NOMO-1 treated with dmso at 0.1 percent for 144 hours (cell line): ENCODE results near the gene CAMTA2.
A peak's percentile ranks its signal among the peaks of the same experiment; 100 is the strongest.
"Not testable (repeated sequence)": the region's sequence is repeated elsewhere in the genome, so short reads cannot be mapped to it uniquely, and the experiment has no call there.

Source experiments
- DNase-seq: peaks from one replicate; lab custom pipeline; 2025; ENCODE audit not compliant: unreplicated experiment; lab: John Stamatoyannopoulos, UW

Gene CAMTA2

DNA sequence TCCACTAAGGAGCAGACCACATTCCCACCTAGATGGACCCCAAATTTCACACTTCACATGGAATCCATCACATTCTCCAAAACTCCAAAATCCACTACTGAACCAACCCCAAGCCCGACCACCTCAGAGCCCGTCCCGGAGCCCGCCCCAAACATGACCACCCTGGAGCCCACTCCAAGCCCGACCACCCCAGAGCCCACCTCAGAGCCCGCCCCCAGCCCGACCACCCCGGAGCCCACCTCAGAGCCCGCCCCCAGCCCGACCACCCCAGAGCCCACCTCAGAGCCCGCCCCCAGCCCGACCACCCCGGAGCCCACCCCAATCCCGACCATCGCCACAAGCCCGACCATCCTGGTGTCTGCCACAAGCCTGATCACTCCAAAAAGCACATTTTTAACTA, 53.8 kb downstream of the CAMTA2 start:
- DNase-seq = no peak

GRCh38 chr17:4932756-4933155, 54.7 kb downstream of the CAMTA2 start:
- DNase-seq = no peak

DNA sequence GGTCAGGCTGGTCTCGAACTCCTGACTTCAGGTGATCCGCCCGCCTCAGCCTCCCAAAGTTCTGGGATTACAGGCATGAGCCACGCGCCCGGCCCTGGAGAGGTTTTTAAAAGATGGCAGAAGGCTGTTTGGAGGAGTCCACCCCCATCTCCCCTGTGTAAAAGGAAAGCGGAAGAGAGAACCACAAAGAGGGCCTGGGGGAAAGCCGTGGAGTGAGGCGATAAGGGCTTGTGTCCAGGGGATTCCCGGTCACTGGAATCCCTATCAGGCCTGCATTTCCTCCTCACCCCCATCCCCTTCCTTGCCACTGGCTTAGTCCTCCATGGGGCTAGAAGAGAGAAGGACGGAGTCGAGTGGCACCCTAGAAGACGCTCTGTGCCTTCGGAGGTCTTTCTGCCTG, 55.5 kb downstream of the CAMTA2 start, which contains the start of gene GP1BA:
Gene GP1BA (plus strand): TSS at position 315 of the 400 bp plus-strand sequence. CDS start 328 bp downstream, outside the sequence.
- DNase-seq = no peak

GRCh38 chr17:4928881-4929280, 58.6 kb downstream of the CAMTA2 start:
- DNase-seq = no peak

GRCh38 chr17:4926577-4927335, 60.7 kb downstream of the CAMTA2 start:
- DNase-seq = not testable (repeated sequence)

- no peak for DNase-seq
These were observed 66.2 kb downstream of the CAMTA2 start for GRCh38 chr17:4921320-4921719.

DNA sequence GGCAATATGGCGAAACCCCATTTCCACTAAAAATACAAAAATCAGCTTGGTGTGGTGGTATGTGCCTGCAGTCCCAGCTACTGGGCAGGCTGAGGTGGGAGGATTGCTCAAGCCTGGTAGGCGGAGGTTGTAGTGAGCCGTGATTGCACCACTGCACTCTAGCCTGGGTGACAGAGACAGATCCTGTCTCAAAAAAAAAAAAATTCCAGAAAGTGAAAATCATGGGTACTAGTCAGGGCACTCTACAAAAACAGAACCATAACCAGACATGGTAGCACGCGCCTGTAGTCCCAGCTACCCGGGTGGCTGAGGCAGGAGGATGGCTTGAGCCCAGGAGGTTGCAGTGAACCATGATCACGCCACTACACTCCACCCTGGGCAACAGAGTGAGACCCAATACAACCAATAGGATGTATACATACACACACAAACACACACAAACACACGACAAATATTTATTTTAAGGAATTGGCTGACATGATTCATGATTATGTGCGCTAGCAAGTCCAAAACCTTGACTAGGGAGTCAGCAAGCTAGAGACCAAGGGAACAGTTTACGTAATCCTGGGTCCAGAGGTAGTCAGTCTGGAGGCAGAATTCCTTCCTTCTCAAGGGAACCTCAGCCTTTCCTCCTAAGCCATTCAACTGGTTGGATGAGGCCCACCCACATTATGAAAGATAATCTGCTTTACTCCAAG, 67.0 kb downstream of the CAMTA2 start:
- peak; percentile 23 for DNase-seq

GRCh38 chr17:4919511-4920047, 67.9 kb downstream of the CAMTA2 start:
- no peak for DNase-seq
